Mucosa of rectum (tissue), 2 donors: ENCODE results near the gene ZNF280C.
A peak's percentile ranks its signal among the peaks of the same experiment; 100 is the strongest.
"Not testable (repeated sequence)": the region's sequence is repeated elsewhere in the genome, so short reads cannot be mapped to it uniquely, and the experiment has no call there.

Experiments
- H3K27ac ChIP-seq, 2 donors: one replicate each; pipeline ENCODE4 v1.7.0; 2013; ENCODE audit warnings: inconsistent platforms in 2 of 2, low read depth in 2 of 2, low read length in 2 of 2
- H3K27me3 ChIP-seq, 2 donors: one replicate each; pipeline ENCODE4 v1.7.0; 2013; ENCODE audit warnings: low read length in 2 of 2; ENCODE audit not compliant: control insufficient read depth in 2 of 2, insufficient read depth in 2 of 2
- H3K36me3 ChIP-seq, 2 donors: one replicate each; pipeline ENCODE4 v1.7.0; 2013; ENCODE audit warnings: low read length in 2 of 2; ENCODE audit not compliant: control insufficient read depth in 2 of 2, insufficient read depth in 2 of 2
- H3K4me1 ChIP-seq, 2 donors: one replicate each; pipeline ENCODE4 v1.7.0; 2013; ENCODE audit warnings: low read length in 2 of 2, mild to moderate bottlenecking in 1 of 2; ENCODE audit not compliant: control insufficient read depth in 2 of 2, insufficient read depth in 2 of 2
- H3K4me3 ChIP-seq, 2 donors: one replicate each; pipeline ENCODE4 v1.7.0; 2013; ENCODE audit warnings: low read length in 2 of 2
- H3K9ac ChIP-seq, 2 donors: one replicate each; pipeline ENCODE4 v1.7.0; 2013; ENCODE audit warnings: low read length in 2 of 2, low read depth in 1 of 2, mild to moderate bottlenecking in 1 of 2
- H3K9me3 ChIP-seq, 2 donors: one replicate each; pipeline ENCODE4 v1.7.0; 2013; ENCODE audit warnings: low read length in 2 of 2; ENCODE audit not compliant: control insufficient read depth in 2 of 2
- donor health status: healthy.
- donor health status: Normal muscosa, but diverticular disease.

ZNF280C gene

GRCh38 chrX:130287071-130287770 lies 18.5 kb upstream of the ZNF280C start:
- H3K4me3 ChIP-seq: peak overlapping the region; percentile 26 to 39
- H3K27me3 ChIP-seq: no peaks in the 10 kb centered on the region
- no peak overlapping the region for H3K9ac ChIP-seq
- H3K27ac ChIP-seq: no peak overlapping the region
- H3K36me3 ChIP-seq: no peaks in the 10 kb centered on the region
- no peaks in the 10 kb centered on the region for H3K9me3 ChIP-seq
- no peaks in the 10 kb centered on the region for H3K4me1 ChIP-seq

- no peaks in the 10 kb centered on the region for H3K27me3 ChIP-seq
- H3K36me3 ChIP-seq: no peaks in the 10 kb centered on the region
- no peak overlapping the region for H3K27ac ChIP-seq
- H3K4me3 ChIP-seq: no peak overlapping the region
- H3K9ac ChIP-seq: no peak overlapping the region
- H3K4me1 ChIP-seq: no peaks in the 10 kb centered on the region
- no peaks in the 10 kb centered on the region for H3K9me3 ChIP-seq
Observed at GRCh38 chrX:130285710-130286109, 17.0 kb upstream of the ZNF280C start.

DNA sequence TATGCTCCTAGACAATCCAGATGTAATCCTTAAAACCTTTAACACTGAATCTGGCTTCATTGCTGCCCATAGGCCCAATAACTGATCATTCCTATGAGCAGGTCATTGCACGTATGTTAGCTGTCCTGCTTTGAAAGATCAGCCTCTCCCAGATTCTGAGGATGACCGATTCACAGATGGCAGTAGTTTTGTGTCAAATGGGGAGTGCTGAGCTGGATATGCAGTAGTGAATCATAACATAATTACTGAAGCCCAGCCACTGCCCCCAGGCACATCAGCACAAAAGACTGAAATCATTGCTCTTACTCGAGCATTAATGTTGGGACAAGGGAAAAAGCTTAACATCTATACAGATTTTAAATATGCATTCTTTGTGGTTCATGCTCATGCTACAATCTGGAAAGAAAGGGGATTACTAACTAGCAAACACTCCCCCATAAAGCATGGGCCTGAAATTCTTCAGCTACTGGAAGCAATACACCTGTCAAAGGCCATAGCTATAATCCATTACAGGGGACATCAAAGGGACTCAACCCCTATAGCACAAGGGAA lies 16.4 kb upstream of the ZNF280C start:
- H3K9ac ChIP-seq: no peak overlapping the region
- no peak overlapping the region for H3K27ac ChIP-seq
- no peaks in the 10 kb centered on the region for H3K4me1 ChIP-seq
- no peaks in the 10 kb centered on the region for H3K36me3 ChIP-seq
- H3K9me3 ChIP-seq: no peaks in the 10 kb centered on the region
- H3K27me3 ChIP-seq: no peaks in the 10 kb centered on the region
- no peak overlapping the region for H3K4me3 ChIP-seq

- Histone ChIP-seq H3K4me3 (no peak overlapping the region), H3K9me3 (no peaks in the 10 kb centered on the region), H3K27ac (no peak overlapping the region), H3K27me3 (no peaks in the 10 kb centered on the region), H3K9ac (no peak overlapping the region), H3K36me3 (no peaks in the 10 kb centered on the region), H3K4me1 (no peaks in the 10 kb centered on the region)
Observed at GRCh38 chrX:130282151-130282550, 13.5 kb upstream of the ZNF280C start.

- Histone ChIP-seq H3K4me3 (no peak overlapping the region), H3K9ac (no peak overlapping the region), H3K9me3 (no peaks in the 10 kb centered on the region), H3K4me1 (no peaks in the 10 kb centered on the region), H3K27ac (no peak overlapping the region), H3K27me3 (no peaks in the 10 kb centered on the region), H3K36me3 (no peaks in the 10 kb centered on the region)
Observed at GRCh38 chrX:130280901-130281300, 12.2 kb upstream of the ZNF280C start.

DNA sequence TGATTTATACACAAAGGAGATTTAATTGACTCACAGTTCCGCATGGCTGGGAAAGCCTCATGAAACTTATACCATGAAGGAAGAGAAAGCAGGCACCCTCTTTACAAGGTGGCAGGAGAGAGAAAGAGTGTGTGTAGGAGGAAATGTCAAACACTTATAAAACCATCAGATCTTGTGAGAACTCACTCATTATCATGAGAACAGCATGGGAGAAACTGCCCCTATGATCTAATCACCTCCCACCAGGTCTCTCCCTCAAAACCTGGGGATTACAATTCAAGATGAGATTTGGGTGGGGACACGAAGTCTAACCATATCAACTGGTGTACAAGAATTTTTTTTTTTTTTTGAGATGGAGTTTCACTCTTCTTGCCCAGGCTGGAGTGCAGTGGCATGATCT lies 3.6 kb upstream of the ZNF280C start:
- H3K27ac ChIP-seq, H3K9me3 ChIP-seq, H3K4me1 ChIP-seq, H3K9ac ChIP-seq, H3K36me3 ChIP-seq, H3K4me3 ChIP-seq, H3K27me3 ChIP-seq: not testable (repeated sequence)

DNA sequence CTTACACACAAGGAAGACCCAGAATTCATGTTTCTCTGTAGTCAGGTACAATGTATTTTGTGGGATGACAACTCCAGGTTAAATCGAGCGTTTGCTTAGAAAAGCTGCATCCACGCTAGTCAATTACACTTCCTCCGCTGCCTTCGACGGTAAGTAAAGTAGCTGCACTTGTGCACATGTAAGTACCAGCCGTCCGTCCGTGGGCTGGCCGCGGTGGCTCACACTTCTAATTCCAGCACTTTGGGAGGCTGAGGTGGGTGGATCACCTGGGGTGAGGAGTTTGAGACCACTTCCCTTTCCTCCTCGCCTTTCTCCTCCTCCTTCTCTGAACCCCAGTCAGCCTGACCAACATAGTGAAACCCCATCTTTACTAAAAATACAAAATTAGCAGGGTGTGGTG lies 692 bp upstream of the ZNF280C start:
- H3K36me3 ChIP-seq, H3K4me1 ChIP-seq, H3K4me3 ChIP-seq, H3K27ac ChIP-seq, H3K27me3 ChIP-seq, H3K9ac ChIP-seq, H3K9me3 ChIP-seq: not testable (repeated sequence)

DNA sequence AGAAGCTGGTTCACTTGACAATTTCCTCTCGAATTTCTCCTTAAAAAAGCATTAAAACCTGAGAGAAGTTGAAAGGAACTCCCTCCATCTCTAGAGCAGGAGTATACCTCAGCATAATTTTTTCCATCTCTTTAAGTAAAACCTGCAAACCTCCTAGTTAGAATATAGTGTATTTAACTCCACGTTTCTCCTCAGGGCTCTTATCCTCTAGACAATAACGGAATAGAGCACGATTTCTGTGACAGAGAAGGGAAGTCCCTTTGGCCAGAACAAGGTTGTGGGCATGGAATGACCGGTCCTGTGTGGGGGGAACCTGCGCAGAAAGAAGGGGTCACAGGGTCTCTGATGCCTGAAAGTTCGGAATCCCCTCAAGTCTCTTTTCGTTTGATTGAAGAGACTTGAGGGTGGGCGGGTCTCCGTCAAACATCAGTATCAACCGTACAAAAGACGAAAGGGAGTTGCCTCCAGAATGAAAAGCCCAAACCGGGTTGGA lies 697 bp downstream of the ZNF280C start:
- Histone ChIP-seq H3K36me3 (no peaks in the 10 kb centered on the region), H3K9ac (peak overlapping the region; percentile 61 to 65), H3K27me3 (no peaks in the 10 kb centered on the region), H3K4me3 (peak overlapping the region; percentile 63 to 80), H3K4me1 (peaks cover 0 to 2% of the 10 kb centered on the region in 2 donors), H3K9me3 (no peaks in the 10 kb centered on the region), H3K27ac (peak overlapping the region; percentile 74 to 83)

GRCh38 chrX:130264573-130264972 lies 4.1 kb downstream of the ZNF280C start:
- H3K9me3 ChIP-seq: no peaks in the 10 kb centered on the region
- no peaks in the 10 kb centered on the region for H3K27me3 ChIP-seq
- H3K4me3 ChIP-seq: no peak overlapping the region
- H3K4me1 ChIP-seq: peaks cover 0 to 2% of the 10 kb centered on the region in 2 donors
- H3K36me3 ChIP-seq: no peaks in the 10 kb centered on the region
- no peak overlapping the region for H3K27ac ChIP-seq
- no peak overlapping the region for H3K9ac ChIP-seq

- Histone ChIP-seq H3K9ac (no peak overlapping the region), H3K27ac (no peak overlapping the region), H3K4me1 (peaks cover 0 to 2% of the 10 kb centered on the region in 2 donors), H3K9me3 (no peaks in the 10 kb centered on the region), H3K27me3 (no peaks in the 10 kb centered on the region), H3K36me3 (no peaks in the 10 kb centered on the region), H3K4me3 (no peak overlapping the region)
Observed at GRCh38 chrX:130263016-130263415, 5.7 kb downstream of the ZNF280C start.
